AG09319 (cell line): Measurements from ENCODE around the gene ELMOD1.

ENCODE experiments used
- DNase-seq: peaks from one replicate; pipeline ENCODE4 v3.0.0-alpha.2; 2010; ENCODE audit warnings: low read depth; ENCODE audit errors: extremely low read depth
- TF ChIP-seq, protein P1 (sequence below): IDR thresholded peaks from 2 replicates; pipeline ENCODE4 v1.5.1; 2011; ENCODE audit warnings: low read depth, mild to moderate bottlenecking, inconsistent platforms, low read length, moderate library complexity

ELMOD1 gene

DNA sequence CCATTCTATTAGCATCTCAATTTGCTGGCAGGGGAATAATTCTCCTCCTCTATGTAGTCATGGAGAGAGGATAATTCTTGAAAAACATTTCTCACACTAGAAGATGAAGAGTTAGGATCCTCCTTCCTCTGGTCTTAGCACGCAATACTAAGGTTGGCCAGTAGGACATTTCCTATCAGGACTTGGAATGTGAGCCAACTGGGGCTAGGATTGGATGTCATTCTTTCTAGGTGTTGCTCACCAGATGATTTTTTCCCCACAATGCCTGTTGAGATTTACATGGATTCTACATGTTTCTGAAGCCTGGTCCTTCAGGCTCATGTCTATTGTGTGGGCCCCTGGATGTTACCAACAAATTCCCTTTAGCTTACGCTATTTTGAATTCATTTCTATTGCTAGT is 92.9 kb downstream of the ELMOD1 start:
- DNase-seq = no peak
- TF ChIP-seq, protein P1, sequence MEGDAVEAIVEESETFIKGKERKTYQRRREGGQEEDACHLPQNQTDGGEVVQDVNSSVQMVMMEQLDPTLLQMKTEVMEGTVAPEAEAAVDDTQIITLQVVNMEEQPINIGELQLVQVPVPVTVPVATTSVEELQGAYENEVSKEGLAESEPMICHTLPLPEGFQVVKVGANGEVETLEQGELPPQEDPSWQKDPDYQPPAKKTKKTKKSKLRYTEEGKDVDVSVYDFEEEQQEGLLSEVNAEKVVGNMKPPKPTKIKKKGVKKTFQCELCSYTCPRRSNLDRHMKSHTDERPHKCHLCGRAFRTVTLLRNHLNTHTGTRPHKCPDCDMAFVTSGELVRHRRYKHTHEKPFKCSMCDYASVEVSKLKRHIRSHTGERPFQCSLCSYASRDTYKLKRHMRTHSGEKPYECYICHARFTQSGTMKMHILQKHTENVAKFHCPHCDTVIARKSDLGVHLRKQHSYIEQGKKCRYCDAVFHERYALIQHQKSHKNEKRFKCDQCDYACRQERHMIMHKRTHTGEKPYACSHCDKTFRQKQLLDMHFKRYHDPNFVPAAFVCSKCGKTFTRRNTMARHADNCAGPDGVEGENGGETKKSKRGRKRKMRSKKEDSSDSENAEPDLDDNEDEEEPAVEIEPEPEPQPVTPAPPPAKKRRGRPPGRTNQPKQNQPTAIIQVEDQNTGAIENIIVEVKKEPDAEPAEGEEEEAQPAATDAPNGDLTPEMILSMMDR = peak; percentile 22

DNA sequence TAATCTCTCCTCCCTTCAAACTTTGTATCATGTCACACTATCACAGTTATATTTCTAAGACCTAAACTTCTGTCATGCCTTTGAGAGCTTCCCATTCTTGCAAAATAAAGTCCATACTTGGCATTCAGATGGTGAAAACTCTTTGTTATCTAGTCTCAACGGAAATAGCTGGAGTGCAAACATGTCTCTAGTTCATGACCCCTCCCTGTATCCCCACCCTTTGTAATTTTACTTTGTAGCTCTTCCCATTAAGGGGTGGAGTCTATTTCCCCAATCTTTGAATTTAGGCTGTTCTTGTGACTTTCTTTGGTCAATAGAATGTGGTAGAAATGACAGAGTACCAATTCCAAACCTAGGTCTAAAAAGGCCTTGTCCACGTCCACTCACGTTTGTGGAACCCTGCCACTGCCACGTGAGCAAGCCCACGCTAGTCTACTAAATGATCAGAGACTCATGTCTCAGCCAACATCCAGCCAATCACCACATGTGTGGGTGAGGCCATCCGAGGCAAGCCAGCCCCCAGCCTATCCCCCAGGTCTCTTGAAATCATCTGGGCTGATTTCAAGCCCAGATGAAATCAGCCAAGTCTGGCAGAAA is 97.5 kb downstream of the ELMOD1 start:
- DNase-seq = no peak
- TF ChIP-seq, protein P1 = no peak

DNA sequence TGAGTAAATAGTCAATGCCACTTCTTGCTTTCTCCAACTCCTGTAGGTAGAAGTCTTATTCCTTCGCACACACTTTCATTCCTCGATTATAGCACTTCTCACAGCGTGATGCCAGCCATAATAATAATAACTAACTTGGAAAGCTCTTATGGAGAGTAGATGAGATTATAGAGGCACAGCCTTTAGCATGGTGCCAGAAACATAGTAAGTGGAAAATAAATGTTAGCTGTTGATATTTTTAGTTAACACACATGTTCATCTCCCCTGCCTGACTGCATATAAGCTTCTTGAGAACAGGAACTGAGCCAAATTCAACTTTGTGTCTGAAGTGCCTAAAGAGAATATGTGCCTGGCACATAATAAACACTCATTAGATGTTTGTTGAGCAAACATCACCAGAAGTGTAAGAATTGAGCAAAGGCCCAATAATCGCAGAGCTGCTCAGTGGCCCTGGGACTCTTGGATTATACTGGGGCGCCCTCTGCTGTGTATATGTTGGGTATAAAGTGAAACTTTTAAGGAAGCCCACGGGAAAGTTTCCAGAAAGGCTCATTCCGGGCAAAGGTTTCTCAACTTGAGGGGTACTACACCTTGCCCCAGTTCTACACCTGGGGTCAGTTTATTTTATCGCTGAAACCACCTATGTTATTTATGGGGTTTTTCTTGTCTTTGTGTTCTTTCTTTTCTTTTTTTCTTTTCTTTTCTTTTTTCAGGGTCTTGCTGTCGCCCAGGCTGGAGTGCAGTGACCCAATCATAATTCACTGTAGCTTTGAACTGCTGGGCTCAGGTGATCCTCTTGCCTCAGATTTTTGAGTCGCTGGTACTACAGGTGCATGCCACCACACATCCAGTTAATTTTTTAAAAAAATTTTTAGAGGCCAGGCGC is 98.6 kb downstream of the ELMOD1 start:
- peak; percentile 20 for DNase-seq

DNA sequence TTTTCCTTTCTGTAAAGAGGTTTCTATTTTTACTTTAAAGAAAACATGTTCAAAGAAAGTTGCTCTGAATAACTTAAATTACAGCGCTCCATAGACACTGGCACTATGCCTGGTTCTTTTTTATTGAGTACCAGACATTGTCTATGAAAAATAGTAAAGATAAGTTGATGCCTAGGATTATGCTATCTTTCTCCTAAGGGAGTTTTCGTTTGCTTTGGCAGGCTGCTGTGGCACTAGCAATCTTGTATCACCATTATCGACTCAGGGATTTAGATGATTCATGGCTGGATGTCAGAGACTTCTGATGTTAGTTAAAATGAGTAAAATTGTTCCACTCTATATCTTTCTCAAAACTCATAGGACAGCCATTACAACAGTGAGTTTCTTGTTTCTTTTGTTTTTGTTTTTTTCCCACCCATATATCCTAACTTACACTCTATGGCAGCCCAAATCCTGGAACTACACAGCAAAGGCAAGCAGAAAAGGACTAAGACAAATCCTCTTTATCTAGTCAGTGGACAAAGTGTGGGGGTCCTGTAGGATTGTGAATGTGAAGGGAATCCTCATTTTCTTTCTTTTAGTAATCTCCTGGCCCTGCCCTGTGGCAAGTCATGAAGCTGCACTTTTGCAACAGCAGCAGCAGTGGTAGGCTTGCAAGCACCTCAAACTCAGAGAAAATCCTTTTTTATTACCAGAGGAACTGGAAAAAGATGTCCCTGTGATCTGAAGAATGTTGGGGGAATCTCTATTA is 100.2 kb downstream of the ELMOD1 start:
- TF ChIP-seq, protein P1 = no peak
- DNase-seq = no peak

More for the DNA sequence above, 98.6 kb downstream of the ELMOD1 start:
- TF ChIP-seq, protein P1 = peak; percentile 66

DNA sequence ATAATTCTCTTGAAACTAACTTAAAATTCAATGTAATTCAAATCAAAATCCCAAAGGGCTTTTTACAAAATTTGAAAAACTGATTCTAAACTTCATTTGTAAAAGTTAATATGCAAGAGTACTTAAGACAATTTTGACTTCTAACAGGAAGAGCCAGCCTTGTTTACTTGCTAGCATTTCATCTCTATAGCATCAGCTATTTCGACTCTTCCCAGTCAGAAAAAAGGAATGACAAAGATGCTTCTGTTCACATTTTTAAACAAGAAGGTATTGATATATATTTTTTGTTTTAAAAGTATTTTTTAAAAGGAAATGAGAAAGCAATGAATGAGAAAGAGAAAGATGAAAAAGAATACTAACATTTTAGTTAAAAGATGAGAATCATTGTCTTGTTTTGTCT is 104.5 kb downstream of the ELMOD1 start:
- DNase-seq = no peak
- TF ChIP-seq, protein P1 = no peak

DNA sequence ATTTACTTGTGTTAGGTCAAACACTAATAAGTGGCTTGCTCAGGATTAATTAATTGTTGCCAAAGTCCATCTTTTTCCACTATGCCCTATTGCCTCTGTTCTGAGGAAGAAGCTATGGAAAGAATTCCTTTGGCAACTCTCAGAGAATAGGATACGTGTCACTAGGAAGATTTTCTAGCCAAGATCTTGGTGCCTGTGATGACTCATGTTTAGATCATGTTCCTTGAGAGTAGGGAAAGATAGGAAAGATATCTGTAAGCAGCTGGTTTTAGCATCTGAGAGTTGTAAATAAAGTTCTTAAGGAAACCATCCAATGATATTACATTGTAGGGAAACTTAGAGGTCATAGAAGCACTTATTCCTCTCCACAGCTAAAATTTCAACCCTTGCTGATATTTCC is 105.2 kb downstream of the ELMOD1 start:
- peak; percentile 61 for DNase-seq
- TF ChIP-seq, protein P1 = no peak

DNA sequence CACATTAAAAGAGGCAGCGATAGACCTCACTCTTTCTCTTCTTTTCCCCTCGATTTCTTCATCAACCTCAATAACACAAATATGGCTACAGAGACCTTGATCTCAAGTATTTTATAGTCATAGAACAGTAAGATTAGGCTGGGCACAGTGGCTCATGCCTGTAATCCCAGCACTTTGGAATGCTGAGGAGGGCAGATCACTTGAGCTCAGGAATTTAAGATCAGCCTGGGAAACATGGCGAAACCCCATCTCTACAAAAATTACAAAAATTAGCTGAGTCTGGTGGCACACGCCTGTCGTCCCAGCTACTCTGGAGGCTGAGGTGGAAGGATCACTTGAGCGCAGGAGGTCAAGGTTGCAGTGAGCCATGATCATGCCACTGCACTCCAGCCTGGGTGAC is 106.3 kb downstream of the ELMOD1 start:
- no peak for DNase-seq
- TF ChIP-seq, protein P1 = no peak
